ENCODE measurements around the gene PHETA2. TPM values are rescaled to one million over a fixed set of nuclear protein-coding genes. Genes with fewer than 3 reads are reported as not detected.

PHETA2 gene
- total RNA-seq, 1 experiment from 2014 or later, result 2.6 TPM

- no peak for TF ChIP-seq CTCF (conservative IDR thresholded peaks at IDR 0.05)
- Histone ChIP-seq H2AK5ac (ENCODE audit: insufficient read length, low read length) (no peak within 1 kb of the TSS), H3K4me2 (ENCODE audit: insufficient read depth, insufficient read length, low read length) (peak within 1 kb of the TSS; percentile 85), H2BK12ac (ENCODE audit: insufficient read length, low read depth, low read length) (no peak within 1 kb of the TSS), H3K79me2 (ENCODE audit: insufficient read depth, low read length) (no peaks in the 10 kb centered on the region), H4K5ac (ENCODE audit: insufficient read length, low read depth, low read length) (no peak within 1 kb of the TSS), H3K14ac (ENCODE audit: insufficient read depth, low read length) (peak within 1 kb of the TSS; percentile 96), H3T11ph (ENCODE audit: low read length) (no peak within 1 kb of the TSS), H3K27ac (ENCODE audit: insufficient read length, low read depth, low read length) (no peak within 1 kb of the TSS), H3K9ac (ENCODE audit: extremely low read depth, insufficient read length, low read length) (peak within 1 kb of the TSS; percentile 79), H3K4me1 (ENCODE audit: insufficient read depth, low read length) (no peaks in the 10 kb centered on the region), H2BK120ac (ENCODE audit: low read depth, low read length, poor library complexity, severe bottlenecking) (no peak within 1 kb of the TSS), H2BK20ac (ENCODE audit: low read depth, low read length, poor library complexity, severe bottlenecking) (no peak within 1 kb of the TSS), H3K4ac (ENCODE audit: low read depth, low read length) (no peak within 1 kb of the TSS), H3K23me2 (ENCODE audit: insufficient read length, low read depth, low read length, poor library complexity, severe bottlenecking) (peaks cover 6% of the 10 kb centered on the region), H3K18ac (ENCODE audit: insufficient read length, low read depth, low read length) (peak within 1 kb of the TSS; percentile 94), H2BK5ac (ENCODE audit: insufficient read length, low read length) (no peak within 1 kb of the TSS), H4K91ac (ENCODE audit: insufficient read length, low read depth, low read length) (no peak within 1 kb of the TSS), H2AFZ (ENCODE audit: low read length) (no peak within 1 kb of the TSS), H3K9me3 (ENCODE audit: control insufficient read depth, low read depth, low read length) (no peaks in the 10 kb centered on the region), H3K27me3 (ENCODE audit: insufficient read depth, low read length) (no peaks in the 10 kb centered on the region), H4K20me1 (ENCODE audit: control insufficient read depth, insufficient read depth, insufficient read length) (no peaks in the 10 kb centered on the region), H4K8ac (replicated peaks; ENCODE audit: insufficient read length, low read depth, low read length) (no peak within 1 kb of the TSS), H3K23ac (ENCODE audit: insufficient read length, low read depth, low read length) (no peak within 1 kb of the TSS), H2BK15ac (ENCODE audit: low read depth, low read length) (peak within 1 kb of the TSS; percentile 4; the same call in 1 of the 2 replicates), H3K56ac (ENCODE audit: insufficient read length, low read depth, low read length) (no peak within 1 kb of the TSS), H3K79me1 (ENCODE audit: insufficient read depth, low read depth, low read length, poor library complexity, severe bottlenecking) (no peaks in the 10 kb centered on the region)
- Mint-ChIP-seq H3K4me1 (peaks cover 16 to 20% of the 10 kb centered on the region in 2 experiments; a peak in 3 of 4 replicates), H3K9me3 (no peaks in the 10 kb centered on the region; a peak in 1 of 5 replicates), H3K27ac (peak within 1 kb of the TSS; percentile 84 to 98 (median 96)), H3K4me3 (peak within 1 kb of the TSS; percentile 89 to 90), H3K36me3 (ENCODE audit: insufficient read depth in 1 of 3, low read depth in 3 of 3) (peaks cover 9 to 24% (median 14%) of the 10 kb centered on the region in 3 experiments), H3K27me3 (ENCODE audit: low read depth) (no peaks in the 10 kb centered on the region)
- no CpG with 5 or more reads among the region's 71 CpGs for WGBS (ENCODE audit: extremely low coverage, insufficient read length, low lambda C conversion rate)
- DNase-seq, result peak; percentile 96
Measured at GRCh38 chr22:42079319-42080251, 5.5 kb downstream of the PHETA2 start, which contains the start of gene SMDT1. Gene SMDT1 (plus strand): TSS chr22:42079700. CDS start chr22:42079769, 69 bp downstream.

All from H9 (cell line).